DOHH2 (cell line): Measurements from ENCODE around the gene ZXDA.

Experiments used
- CTCF ChIP-seq: fragments of 200-600 bp; sonication (generic); IDR thresholded peaks from one replicate; pipeline ENCODE4 v1.5.1; 2014; ENCODE audit warnings: antibody characterized with exemption, mild to moderate bottlenecking, low read depth, low read length; ENCODE audit not compliant: poor library complexity, severe bottlenecking
- EZH2phosphoT487 ChIP-seq: fragments of 200-600 bp; sonication (generic); IDR thresholded peaks from 2 replicates; pipeline ENCODE4 v1.6.1; 2017; ENCODE audit warnings: borderline replicate concordance, mild to moderate bottlenecking, antibody characterized with exemption, low read length, moderate library complexity, mixed read lengths

GRCh38 chrX:57951666-57952319, 41.5 kb upstream of the ZXDA start:
- TF ChIP-seq CTCF: no peak
- no peak for TF ChIP-seq EZH2phosphoT487
